Activated CD4-positive, alpha-beta T cell treated with anti-CD3 and anti-CD28 coated beads, Interleukin-2, amount 50 U/mL, for 16 hours (primary cell): Measurements from ENCODE around the gene PLPP7.
"Not testable (repeated sequence)": the region's sequence is repeated elsewhere in the genome, so short reads cannot be mapped to it uniquely, and the experiment has no call there.

ENCODE experiments used
- DNase-seq: peaks from one replicate; pipeline ENCODE4 v3.0.0-alpha.2; 2020

The PLPP7 gene

DNA sequence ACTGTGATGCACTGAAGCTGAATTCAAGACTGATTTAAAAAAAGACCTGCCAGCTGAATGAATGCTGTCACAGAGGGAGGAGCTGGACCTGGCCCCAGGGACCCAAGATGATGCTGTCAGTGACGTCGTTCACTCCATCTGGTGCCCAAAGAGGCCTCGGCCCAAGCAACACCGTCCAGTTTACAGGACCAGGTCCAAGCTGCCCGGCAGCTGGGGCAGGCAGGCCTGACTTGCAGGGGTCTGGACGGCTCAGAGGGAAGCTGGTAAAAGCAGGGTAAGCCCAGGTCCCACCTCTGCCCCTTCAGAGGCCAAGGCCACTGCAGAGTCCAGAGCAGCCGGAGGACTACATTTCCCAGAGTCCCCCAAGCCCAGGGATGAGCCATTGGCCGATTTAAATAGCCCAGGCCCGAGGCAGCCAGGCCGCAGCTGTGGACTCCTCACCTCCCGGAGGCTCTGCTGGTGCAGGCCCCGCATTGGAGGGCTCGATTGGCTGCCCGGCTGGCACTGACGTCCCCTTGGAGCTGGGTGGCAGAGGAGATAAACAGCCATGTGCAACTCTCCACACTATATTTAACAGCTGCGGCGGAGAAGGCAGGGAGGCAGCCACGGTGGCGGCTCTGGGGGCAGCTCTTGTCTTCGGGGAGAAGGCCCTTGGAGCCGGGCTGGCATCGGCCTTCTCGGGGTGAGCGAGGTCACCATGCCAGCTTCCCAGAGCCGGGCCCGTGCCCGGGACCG lies at the start of gene PLPP7:
Gene PLPP7 (plus strand): TSS at position 423 of the 735 bp plus-strand sequence. CDS start 275 bp downstream, at position 698.
- DNase-seq = no peak

DNA sequence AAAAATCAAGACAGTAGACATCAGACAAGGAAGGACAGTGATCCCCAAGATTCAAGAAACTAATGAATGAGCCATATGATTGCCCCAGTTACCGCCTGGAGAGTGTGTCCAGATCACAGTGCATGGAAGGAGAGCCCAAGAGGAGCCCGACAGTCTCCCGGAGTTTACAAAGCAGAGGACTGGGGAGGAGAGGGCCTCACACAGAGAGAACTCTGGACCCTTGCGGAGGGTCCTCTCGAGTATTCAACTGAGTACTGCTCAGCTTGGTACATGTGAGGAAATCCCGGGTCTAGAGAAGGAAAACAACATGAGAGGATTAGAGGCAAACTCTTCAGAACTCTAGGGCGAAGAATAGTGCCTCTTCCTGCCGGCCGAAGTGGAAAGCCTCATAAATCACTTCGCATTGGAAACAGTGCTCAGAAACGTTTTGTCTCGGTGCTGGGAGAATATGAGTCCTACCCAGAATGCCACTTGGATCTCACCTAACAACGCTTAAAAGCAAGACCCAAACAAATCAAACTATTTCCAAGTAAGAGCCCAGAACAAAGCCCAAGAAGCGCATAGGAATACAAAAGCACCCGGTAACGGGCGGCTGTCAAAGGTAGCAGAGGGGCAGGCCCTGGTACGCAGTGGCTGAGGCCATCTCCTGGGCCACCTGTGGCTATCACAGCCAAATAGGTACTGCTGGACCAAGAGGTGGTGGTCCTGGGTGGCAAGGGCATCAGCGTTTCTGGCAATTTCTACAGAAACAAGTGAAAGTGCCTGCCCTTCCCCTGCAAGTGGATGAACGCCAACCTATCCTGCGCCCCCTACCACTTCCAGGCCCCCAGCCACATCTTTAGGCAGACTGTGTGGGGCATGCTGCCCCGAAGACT lies 49.2 kb upstream of the PLPP7 start:
- DNase-seq = no peak

DNA sequence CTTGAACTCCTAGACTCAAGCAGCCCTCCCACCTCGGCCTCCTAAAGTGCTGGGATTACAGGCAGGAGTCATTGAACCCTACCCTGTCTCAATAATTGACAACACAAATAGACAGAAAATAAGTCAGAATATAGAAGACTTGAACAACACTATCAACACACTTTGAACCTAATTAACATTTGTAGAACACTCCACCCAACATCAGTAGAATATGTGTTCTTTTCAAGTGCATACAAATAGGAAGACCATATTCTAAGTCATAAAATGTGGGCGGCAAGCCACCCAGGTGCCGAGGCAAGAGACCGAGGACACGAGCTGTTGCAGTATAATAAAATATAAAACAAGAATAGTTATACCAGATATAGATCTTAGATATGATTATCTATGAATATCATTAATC lies 45.2 kb upstream of the PLPP7 start:
- DNase-seq = not testable (repeated sequence)

DNA sequence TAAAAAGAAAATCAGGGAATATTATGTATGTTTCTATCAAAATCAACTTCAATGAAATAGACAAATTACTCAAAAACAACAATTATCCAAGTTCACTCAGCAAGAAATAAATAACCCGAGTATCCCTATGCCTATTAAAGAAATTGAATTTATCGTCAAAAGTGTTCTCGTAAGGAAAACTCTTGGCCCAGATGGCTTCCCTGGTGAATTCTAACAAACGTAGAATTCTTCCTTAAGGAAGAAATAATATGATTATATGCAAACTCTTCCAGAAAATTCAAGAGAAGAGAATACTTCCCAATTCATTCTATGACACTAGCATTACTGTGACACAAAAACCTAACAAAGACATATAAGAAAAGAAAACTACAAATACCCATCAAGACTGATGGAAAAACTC lies 42.9 kb upstream of the PLPP7 start:
- no peak for DNase-seq

DNA sequence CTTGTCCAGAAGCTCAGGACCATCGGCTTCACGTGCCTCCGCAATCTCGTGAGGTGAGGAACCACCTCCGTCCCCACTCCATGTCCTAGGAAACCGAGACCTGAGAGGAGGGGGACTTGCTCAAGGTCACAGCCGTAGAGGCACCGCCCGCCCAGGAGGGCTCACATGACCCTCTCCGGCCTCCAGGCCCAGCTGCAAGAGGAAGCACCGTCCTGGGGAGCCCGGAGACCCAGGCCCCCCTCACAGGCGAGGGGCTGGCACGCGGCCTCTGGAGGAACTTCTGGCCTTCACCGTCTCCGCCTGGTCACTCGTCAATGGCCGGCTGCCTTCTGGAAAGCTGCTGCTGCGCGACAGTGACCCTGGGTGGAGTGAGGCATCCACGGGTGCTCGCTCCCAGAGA lies 37.4 kb upstream of the PLPP7 start:
- DNase-seq = no peak

DNA sequence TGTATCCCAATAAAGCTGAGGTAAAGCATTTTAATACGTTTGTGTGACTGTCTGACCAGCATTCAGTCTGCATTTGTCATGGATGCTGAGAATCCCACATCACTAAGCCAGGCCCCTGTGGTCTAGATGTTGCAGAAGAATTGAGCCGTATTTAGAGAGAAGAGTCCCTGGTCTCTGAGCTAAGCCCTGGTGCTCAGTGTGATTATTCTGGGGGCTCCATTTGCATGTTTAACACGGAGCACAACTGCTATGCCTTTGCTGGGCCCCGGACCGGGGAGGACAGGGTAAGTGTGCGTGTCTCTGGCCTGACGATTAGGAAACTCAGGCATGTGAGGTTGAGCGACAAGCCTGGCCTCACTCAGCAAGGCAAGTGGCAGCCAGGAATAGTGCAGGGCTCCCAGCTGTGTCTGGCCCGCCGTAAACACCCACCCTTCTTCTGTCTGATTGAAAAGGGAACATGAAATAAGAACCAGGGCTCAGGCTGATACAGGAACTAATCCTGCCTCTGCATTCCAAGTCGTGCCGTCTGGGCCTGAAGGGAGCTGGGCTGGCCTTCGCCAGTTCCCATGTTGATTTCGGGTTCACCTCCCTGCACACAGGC lies 35.5 kb upstream of the PLPP7 start:
- no peak for DNase-seq

DNA sequence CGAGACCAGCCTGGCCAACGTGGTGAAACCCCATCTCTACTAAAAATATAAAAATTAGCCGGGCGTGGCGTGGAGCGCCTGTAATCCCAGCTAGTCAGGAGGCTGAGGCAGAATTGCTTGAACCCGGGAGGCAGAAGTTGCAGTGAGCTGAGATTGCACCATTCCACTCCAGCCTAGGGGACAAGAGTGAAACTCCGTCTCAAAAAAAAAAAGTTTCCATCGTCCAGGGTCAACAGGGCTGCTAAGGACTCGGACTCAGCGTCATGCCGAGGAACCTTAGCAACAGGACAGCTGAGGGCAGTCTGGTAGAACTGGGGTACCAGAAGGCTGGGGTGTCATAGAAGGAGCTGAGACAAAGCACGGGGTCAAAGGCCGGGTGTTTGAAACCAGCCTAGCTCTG lies 34.9 kb upstream of the PLPP7 start:
- DNase-seq = no peak

DNA sequence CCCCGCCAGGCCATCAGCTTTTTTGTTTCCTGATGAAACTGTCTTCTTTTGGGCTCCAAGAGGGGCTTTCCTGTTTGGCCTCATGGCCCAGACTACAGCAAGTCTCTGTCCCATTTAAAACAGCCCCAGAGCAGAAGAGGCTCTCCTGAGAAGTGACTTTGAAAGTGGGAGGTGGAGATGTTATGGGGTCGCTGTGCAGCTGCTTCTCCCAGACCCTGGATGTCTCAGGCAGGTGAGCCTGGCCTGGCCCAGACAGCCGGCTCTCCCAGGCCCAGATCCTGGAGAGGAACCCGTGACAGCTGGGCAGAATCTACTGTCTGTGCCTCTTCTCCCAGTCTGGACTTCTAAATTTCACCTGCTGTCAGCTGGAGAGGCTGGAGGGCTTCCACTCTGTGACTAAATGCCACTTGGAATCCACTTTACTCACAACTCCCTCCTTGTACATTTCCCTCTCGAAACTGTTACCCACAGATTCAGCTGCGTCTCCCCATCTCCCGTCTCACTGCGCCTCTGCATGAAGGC lies 33.8 kb upstream of the PLPP7 start:
- DNase-seq = no peak

DNA sequence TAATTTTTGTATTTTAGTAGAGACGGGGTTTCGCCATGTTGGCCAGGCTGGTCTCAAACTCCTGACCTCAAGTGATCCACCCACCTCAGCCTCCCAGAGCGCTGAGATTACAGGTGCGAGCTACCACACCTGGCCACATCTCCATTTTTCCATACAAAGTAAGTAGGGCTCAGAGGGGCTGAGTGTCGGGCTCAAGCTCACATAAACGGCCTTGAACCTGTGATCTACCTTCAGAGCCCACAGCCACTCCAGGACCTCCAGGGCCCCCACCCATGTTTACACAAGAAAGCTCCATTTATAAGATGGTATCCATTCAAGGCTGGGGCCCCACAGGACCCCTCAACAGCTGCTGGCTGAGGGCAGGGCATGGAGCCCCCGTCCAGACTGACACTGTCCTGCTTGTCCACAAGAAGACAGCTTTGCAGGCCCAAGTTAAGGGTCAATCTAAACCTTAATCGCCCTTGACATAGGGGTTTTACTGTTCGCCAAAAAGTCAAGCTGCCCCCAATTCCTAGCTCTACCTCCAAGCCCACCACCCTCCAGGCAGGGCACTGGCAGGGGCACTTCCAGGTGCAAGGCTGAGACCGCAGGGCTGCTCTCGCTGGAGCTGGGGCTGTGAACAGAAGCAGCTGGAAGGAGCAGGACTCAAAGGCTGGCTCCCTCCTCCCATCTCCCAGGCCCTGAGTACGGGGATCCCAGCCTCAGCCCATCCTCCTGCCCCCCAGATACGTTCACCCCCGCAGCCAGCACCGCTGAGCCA lies 32.1 kb upstream of the PLPP7 start:
- DNase-seq = no peak

DNA sequence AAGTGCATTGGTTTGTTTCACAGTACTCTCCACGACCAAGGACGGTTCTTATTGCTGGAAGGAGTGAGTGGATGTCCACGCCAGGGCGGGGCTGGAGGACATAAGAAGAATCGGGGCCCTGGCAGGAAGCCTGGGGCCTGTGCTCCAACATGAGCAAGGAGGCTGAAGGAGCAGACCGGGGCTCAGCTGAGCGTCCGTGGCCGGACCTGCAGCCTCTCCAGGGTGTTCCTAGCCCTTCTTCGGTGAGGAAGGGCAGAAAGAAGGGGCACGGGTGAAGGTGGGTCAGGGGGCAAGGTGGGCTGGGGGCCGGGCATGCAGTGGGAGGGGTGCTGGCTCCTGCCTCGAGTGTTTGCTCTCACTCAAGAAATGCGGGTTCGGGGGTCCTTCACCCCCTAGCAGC lies 31.3 kb upstream of the PLPP7 start:
- DNase-seq = no peak

DNA sequence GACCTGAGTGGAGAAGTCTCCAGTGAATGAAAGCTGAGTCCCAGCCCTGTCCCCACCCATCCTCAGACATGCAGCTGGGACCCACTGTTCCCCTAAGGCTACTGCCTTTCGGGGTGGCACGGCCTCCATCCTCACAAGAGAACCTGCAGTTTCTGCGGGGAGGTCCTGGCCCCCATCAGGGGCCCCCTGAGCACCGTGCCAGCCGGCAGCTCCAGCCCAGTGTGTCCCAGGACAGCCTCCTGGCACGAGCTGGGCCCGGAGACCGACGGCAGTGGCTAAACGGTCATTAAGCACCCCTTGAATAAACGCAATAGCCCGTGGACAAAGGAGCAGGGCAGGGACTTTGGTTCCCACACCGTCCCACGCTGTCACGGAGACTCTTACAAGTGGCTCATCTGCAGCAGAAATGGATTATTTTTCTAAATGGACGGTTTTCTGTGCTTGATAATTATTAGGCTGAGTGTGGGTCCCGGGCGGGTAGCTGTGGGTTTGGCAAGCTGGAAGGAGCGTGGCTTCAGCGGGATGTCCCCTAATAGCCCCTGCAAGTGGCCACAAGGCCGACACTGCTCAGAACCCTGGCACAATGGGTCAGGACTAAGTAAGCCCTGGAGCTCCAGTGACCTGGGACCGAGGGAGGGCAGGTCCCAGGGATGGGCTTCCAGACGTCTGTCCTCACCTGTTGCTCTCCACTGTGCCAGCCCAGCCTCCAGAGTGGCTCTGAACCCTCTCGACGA lies 30.7 kb upstream of the PLPP7 start:
- no peak for DNase-seq

DNA sequence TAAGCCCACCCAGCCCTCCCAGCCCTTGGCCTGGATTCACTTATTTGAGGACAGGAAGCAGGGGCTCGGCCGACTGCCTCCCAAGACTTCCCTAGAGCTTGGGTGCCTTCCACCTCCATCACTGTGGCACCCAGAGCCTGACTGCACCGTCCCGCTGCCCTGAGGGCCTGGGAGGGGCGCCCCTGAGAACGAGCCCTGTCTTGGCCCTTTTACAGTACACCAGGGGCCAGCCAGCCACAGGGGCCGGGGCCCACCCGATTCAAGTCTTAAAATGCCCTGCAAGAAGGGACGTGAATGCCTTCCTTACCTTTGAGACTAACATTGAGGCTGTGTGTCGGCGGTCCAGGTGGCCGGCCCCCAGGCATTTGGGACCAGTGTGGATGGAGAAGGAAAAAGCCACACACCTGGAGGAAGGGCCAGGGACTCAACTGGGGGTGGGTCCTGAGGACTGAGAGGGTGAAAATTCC lies 30.1 kb upstream of the PLPP7 start:
- no peak for DNase-seq

DNA sequence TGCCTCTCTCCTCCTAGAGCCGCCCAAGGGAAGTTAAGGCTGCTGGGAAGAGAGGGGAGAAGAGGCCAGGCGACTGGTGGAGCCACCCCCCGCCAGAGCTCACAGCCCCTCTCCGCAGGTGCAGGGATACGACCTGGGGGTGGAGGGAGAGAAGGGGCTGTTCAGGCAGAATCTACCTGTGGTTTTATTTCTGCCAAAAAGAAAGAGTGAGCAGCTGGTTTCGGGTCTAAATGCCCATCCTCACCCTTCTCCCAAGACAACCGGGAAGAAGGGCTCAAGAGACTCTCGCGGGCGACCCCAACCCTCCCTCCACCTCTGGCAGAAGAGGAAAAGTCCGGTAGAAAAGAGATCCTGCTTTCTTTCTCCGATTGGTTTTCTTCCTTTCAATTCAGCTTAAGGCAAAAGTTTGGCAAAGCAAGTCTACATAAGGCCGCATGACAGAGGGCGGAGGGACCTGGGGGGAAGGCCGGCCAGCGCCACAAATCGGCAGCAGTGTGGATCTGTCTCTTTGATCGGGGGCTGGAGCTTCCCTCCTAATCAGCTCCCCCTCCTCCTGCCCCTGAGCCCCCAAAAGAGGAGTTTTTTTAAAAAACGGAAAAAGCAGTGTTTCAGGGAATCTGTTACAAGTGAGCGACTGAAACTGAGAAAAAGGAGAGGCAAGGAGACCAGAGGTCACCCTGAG lies 29.5 kb upstream of the PLPP7 start:
- no peak for DNase-seq

DNA sequence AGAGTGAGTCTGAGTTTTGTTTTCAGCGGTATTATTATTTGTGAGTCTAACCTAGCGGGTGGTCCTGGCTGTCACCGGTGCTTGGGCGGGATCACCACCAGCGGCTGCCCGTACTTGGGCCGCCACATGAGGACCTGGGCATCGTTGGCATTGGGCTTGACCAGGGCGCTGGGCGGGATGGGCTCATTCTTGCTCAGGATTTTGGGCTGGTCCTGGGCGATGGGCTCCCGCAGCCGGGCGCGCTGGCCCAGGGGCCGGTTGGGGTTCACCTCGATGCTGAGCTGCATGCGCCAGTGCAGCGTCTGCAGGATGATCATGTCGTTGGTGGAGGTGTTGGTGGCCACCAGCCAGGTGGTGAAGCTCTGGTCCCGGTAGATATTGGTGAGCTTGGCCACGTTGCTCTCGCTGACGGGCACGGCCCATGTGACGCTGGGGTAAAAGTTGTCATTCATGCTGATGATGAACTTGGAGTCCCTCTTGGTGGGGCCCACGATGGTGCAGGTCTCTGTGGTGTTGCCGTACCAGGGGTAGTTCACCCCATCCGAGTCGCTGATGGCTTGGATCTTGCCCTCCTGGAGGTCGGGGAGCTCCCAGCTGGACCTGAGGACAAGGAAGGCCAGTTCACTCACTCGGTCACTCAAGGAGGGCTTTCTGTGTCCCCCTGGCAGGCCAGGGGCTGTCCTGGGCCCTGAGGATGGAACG lies 28.6 kb upstream of the PLPP7 start:
- DNase-seq = no peak

DNA sequence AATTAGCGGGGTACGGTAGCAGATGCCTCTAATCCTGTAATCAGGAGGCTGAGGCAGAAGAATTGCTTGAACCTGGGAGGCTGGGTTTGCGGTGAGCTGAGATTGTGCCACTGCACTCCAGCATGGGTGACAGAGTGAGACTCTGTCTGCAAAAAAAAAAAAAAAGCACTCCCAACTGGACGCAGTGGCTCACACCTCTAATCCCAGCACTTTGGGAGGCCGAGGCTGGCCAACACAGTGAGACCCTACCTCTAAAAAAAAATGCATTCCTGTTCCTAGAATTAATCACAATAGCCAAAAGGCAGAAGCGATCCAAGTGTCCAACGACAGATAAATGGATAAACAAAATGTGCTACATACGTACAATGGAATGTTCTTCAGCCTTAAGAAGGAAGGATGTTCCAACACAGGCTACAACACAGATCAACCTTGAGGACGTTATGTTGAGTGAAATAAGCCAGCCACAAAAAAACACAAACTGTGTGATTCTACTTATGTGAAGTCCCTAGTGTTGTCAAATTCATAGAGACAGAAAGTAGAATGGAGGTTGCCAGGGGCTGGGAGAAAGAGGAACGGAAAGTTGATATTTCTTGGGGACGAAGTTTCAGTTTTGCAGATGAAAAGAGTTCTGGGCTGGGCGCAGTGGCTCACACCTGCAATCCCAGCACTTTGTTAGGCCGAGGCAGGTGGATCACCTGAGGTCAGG lies 27.0 kb upstream of the PLPP7 start:
- no peak for DNase-seq

DNA sequence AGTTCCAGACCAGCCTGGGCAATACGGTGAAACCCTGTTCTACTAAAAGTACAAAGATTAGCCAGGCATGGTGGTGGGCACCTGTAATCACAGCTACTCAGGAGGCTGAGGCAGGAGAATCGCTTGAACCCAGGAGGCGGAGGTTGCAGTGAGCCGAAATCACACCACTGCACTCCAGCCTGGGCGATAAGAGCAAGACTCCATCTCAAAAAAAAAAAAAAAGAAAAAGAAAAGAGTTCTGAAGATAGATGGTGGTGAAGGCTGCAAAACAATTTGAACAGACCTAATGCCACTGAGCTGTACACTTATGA lies 26.5 kb upstream of the PLPP7 start:
- DNase-seq = not testable (repeated sequence)

DNA sequence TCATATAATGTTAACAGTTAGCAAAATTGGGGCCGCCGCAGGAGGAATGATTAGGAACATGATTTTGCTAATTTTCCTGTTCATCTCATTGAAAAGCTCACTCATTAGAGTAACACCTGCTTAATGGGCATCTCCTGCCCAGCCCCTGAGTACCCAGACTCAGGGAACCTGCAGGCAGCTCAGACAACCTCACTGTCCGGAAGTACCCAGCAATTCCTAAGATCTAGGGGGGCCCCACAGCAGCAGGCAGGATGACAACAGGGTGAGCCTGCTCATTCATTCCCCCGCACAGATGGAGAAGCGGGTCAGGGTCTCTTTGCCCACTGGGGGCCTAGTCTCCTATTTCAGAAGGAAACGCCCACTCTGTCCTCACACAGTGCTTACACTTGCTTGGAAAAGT lies 25.8 kb upstream of the PLPP7 start:
- no peak for DNase-seq

DNA sequence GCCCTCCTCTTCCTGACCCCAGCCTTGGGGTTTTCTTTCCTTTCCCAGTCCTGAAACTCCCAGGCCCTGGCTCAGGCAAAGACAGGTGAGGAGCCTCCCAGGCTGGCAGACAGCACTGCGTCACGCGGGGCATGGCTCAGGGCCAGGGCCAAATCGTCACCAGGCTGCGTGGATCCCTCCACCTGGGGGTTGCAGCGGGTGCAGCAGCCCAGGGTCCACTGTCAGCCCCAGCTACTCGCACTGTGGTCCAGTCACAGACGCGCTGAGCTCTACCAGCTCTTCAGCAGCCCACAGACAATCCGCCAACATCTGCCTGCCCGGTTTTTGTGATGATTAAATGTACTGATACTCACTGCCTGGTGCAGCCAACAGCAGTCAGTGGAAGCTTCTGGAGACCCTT lies 25.3 kb upstream of the PLPP7 start:
- no peak for DNase-seq

DNA sequence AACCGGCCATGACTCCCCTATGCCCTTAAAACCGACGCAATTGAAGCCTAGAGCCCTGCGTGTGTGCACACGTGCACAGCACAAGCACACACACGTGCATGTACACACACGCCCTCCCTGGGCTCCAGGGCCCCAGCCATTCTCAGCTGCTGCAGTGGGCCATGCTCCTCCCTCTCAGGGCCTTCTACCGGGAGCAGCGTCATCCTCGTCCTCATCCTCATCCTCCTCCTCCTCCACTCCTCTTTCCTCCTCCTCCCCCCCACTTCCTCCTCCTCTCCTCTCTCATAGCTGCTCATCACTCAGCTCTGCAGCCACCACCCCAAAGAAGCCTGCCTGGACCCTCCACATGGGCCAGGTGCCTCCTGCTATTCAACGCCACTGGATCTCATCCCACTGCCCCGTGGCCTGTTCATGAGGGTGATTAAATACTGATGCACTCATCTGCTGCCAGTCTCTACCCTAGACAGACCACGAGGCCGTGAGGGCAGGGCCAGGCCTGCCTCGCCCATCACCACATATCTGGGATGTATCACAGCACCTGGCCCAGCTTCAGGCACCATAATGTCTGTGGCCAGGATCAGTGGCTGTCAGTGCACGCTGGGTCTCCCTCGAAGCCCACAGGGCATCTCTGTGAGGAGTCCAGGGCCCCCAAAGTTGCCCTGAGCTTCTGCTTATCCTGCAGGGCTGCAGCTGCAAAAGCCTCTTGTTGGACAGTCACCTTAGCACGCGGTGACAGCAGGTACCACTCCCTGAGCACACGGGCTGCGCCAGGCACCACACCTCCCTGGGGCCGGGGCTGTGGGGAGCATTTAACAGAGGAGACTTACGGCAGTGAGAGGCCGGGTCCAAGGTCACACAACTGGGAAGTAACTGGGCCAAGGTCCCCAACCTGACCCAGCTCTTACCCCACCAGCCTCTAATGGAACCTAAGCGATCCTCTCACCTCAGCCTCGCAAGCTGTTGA lies 23.0 kb upstream of the PLPP7 start:
- DNase-seq = peak; percentile 77
